ENCODE data around the gene IL17B. TPM values are rescaled to one million over a fixed set of nuclear protein-coding genes. Genes with fewer than 3 reads are reported as not detected.

Gene IL17B
- total RNA-seq, 1 experiment from 2014 or later, result not detected

- CTCF ChIA-PET, result interaction anchor here (0.6 to 27.0 kb wide), 7 partner anchors 13 to 412 kb away, joined by 3 to 662 read pairs (median 10); partner anchors contain the start of gene CSNK1A1
- Mint-ChIP-seq H3K36me3 (ENCODE audit: insufficient read depth, unreplicated experiment) (no peaks in the 10 kb centered on the region), H3K9me3 (ENCODE audit: unreplicated experiment) (no peaks in the 10 kb centered on the region), H3K27me3 (ENCODE audit: insufficient read depth, unreplicated experiment) (no peaks in the 10 kb centered on the region), H3K4me3 (ENCODE audit: unreplicated experiment) (no peak overlapping the region), H3K27ac (ENCODE audit: low read depth, unreplicated experiment) (no peak overlapping the region), H3K4me1 (ENCODE audit: insufficient read depth, unreplicated experiment) (no peaks in the 10 kb centered on the region)
- POLR2A ChIA-PET, result interaction anchor here (2.0 kb wide), 1 partner anchor 174 kb away, joined by 5 read pairs; no protein-coding TSS in a partner anchor
- intact Hi-C loops (cut with micrococcal nuclease), result no loop called here
- TF ChIP-seq, protein P1, sequence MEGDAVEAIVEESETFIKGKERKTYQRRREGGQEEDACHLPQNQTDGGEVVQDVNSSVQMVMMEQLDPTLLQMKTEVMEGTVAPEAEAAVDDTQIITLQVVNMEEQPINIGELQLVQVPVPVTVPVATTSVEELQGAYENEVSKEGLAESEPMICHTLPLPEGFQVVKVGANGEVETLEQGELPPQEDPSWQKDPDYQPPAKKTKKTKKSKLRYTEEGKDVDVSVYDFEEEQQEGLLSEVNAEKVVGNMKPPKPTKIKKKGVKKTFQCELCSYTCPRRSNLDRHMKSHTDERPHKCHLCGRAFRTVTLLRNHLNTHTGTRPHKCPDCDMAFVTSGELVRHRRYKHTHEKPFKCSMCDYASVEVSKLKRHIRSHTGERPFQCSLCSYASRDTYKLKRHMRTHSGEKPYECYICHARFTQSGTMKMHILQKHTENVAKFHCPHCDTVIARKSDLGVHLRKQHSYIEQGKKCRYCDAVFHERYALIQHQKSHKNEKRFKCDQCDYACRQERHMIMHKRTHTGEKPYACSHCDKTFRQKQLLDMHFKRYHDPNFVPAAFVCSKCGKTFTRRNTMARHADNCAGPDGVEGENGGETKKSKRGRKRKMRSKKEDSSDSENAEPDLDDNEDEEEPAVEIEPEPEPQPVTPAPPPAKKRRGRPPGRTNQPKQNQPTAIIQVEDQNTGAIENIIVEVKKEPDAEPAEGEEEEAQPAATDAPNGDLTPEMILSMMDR (IDR thresholded peaks at IDR 0.05; ENCODE audit: unreplicated experiment), result no peak
- BruUV-seq (replicated peaks), result no TSS peak
- DNase-seq (ENCODE audit: unreplicated experiment), result no peak
These were observed 8.9 kb upstream of the IL17B start for GRCh38 chr5:149387982-149388381.

DNA sequence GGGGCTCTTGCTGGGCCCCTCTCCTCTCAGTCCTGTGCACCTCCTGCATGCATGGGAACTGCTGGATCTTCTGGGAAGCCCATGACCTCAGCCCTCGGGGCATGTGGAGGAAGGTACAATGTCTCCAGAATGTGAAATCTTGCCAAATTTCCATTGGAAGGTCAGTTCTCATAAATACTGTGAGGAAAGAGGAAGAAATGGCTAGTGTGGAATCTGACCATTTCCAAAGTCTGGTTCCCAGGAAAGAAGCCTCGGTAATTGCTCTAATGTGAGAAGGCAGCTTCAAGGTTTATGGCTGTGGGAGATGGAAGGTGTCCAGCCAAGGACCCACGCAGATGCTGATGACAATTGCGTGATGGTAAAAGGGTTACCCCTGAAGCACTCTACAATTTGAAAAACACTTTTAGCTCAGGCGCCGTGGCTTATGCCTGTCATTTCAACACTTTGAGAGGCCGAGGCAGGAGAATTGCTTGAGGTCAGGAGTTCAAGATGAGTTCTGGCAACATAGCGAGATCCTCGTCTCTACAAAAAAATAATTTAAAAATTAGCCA is 8.1 kb upstream of the IL17B start:
- POLR2A ChIA-PET, result interaction anchor here (0.6 to 2.0 kb wide), 2 partner anchors 174 to 1576 kb away, joined by 3 to 5 read pairs; no protein-coding TSS in a partner anchor
- no TSS peak for BruUV-seq (replicated peaks)
- Mint-ChIP-seq H3K36me3 (ENCODE audit: insufficient read depth, unreplicated experiment) (no peaks in the 10 kb centered on the region), H3K27ac (ENCODE audit: low read depth, unreplicated experiment) (no peak overlapping the region), H3K27me3 (ENCODE audit: insufficient read depth, unreplicated experiment) (no peaks in the 10 kb centered on the region), H3K9me3 (ENCODE audit: unreplicated experiment) (no peaks in the 10 kb centered on the region), H3K4me1 (ENCODE audit: insufficient read depth, unreplicated experiment) (no peaks in the 10 kb centered on the region), H3K4me3 (ENCODE audit: unreplicated experiment) (no peak overlapping the region)
- intact Hi-C loops (cut with micrococcal nuclease), result no loop called here
- TF ChIP-seq, protein P1 (IDR thresholded peaks at IDR 0.05; ENCODE audit: unreplicated experiment), result no peak
- CTCF ChIA-PET, result interaction anchor here (0.6 to 27.0 kb wide), 9 partner anchors 11 to 180 kb away, joined by 3 to 662 read pairs (median 6); partner anchors contain the start of gene CSNK1A1
- no peak for DNase-seq (ENCODE audit: unreplicated experiment)

DNA sequence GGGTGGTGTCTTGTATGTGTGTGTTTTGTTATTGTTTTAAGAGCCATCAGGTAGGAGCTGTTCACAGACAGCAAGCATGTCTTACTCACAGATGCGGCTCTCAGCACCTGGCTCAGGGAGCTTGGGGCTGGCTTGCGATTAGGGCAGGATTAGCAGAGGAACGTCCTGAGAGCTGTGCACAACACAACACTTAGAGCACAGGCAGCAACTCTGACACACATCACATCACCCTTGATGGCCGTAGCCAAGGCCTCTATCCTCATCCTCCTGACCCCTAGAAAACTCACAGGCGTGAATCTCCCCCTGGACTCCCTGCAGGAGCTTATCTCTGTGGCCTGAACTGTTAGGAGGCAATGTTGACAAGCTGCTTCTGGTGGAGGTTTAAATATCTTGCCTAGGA is 7.1 kb upstream of the IL17B start:
- H3K36me3 Mint-ChIP-seq (ENCODE audit: insufficient read depth, unreplicated experiment), result no peaks in the 10 kb centered on the region
- intact Hi-C loops (cut with micrococcal nuclease), result no loop called here
- DNase-seq (ENCODE audit: unreplicated experiment), result no peak
- no peaks in the 10 kb centered on the region for H3K4me1 Mint-ChIP-seq (ENCODE audit: insufficient read depth, unreplicated experiment)
- TF ChIP-seq, protein P1 (IDR thresholded peaks at IDR 0.05; ENCODE audit: unreplicated experiment), result no peak
- ChIA-PET CTCF (interaction anchor here (0.5 to 27.0 kb wide), 15 partner anchors 12 to 596 kb away, joined by 3 to 662 read pairs (median 6); no protein-coding TSS in a partner anchor), POLR2A (interaction anchor here (0.6 to 2.0 kb wide), 4 partner anchors 8 to 175 kb away, joined by 3 to 5 read pairs (median 4); no protein-coding TSS in a partner anchor)
- H3K4me3 Mint-ChIP-seq (ENCODE audit: unreplicated experiment), result no peak overlapping the region
- H3K27me3 Mint-ChIP-seq (ENCODE audit: insufficient read depth, unreplicated experiment), result no peaks in the 10 kb centered on the region
- no TSS peak for BruUV-seq (replicated peaks)
- H3K9me3 Mint-ChIP-seq (ENCODE audit: unreplicated experiment), result no peaks in the 10 kb centered on the region
- H3K27ac Mint-ChIP-seq (ENCODE audit: low read depth, unreplicated experiment), result no peak overlapping the region

GRCh38 chr5:149383399-149383798 is 4.3 kb upstream of the IL17B start:
- H3K9me3 Mint-ChIP-seq (ENCODE audit: unreplicated experiment), result no peaks in the 10 kb centered on the region
- H3K27ac Mint-ChIP-seq (ENCODE audit: low read depth, unreplicated experiment), result no peak overlapping the region
- H3K4me3 Mint-ChIP-seq (ENCODE audit: unreplicated experiment), result no peak overlapping the region
- TF ChIP-seq, protein P1 (IDR thresholded peaks at IDR 0.05; ENCODE audit: unreplicated experiment), result no peak
- no peaks in the 10 kb centered on the region for H3K36me3 Mint-ChIP-seq (ENCODE audit: insufficient read depth, unreplicated experiment)
- no peaks in the 10 kb centered on the region for H3K27me3 Mint-ChIP-seq (ENCODE audit: insufficient read depth, unreplicated experiment)
- POLR2A ChIA-PET, result no interaction called here
- BruUV-seq (replicated peaks), result no TSS peak
- H3K4me1 Mint-ChIP-seq (ENCODE audit: insufficient read depth, unreplicated experiment), result no peaks in the 10 kb centered on the region
- intact Hi-C loops (cut with micrococcal nuclease), result loop anchor here (5.0 kb wide), 1 partner anchor 444 kb away; no protein-coding TSS in a partner anchor
- DNase-seq (ENCODE audit: unreplicated experiment), result no peak
- CTCF ChIA-PET, result interaction anchor here (0.5 to 27.0 kb wide), 16 partner anchors 11 to 234 kb away, joined by 3 to 662 read pairs (median 20); partner anchors contain the start of gene CSNK1A1

Data from MCF 10A (cell line).